Body of pancreas (tissue), 4 donors: ENCODE results near the gene INCENP. TPM values are rescaled to one million over a fixed set of nuclear protein-coding genes. Genes with fewer than 3 reads are reported as not detected.
"Not testable (repeated sequence)": the region's sequence is repeated elsewhere in the genome, so short reads cannot be mapped to it uniquely, and the experiment has no call there.

Source experiments
- ATAC-seq: fragments of 150-250 bp; one replicate; pipeline ENCODE4 v1.9.1; 2016
- DNase-seq, 4 donors: peaks; one replicate each; pipeline ENCODE4 v3.0.0-alpha.2; 2019
- H3K27ac ChIP-seq, 4 donors: fragments of 200-600 bp; sonication (generic); 1 replicate in 3 of 4; 2 replicates in 1 of 4; pipeline versions ENCODE4 v1.5.1 to v1.6.1; 2016 to 2019; ENCODE audit warnings: mild to moderate bottlenecking in 1 of 4, mixed read lengths in 1 of 4, moderate library complexity in 1 of 4
- H3K27me3 ChIP-seq, 2 donors: fragments of 200-600 bp; sonication (generic); one replicate each; pipeline ENCODE4 v1.6.0; 2016; ENCODE audit warnings: mild to moderate bottlenecking in 1 of 2
- H3K36me3 ChIP-seq, 2 donors: fragments of 200-600 bp; sonication (generic); replicated peaks in 1 of 2; 2 replicates each; pipeline ENCODE4 v1.5.1; 2016; ENCODE audit warnings: low read depth in 2 of 2; ENCODE audit not compliant: insufficient read depth in 1 of 2
- H3K4me1 ChIP-seq: fragments of 200-600 bp; sonication (generic); one replicate; pipeline ENCODE4 v1.6.0; 2016
- H3K4me3 ChIP-seq, 2 donors: fragments of 200-600 bp; sonication (generic); 1 replicate in 1 of 2; 2 replicates in 1 of 2; pipeline ENCODE4 v1.5.1; 2016 to 2019
- H3K9me3 ChIP-seq, 3 donors: fragments of 200-600 bp; sonication (generic); 1 replicate in 2 of 3; 2 replicates in 1 of 3; pipeline ENCODE4 v1.5.1; 2016
- CTCF ChIP-seq, 7 experiments: fragments of 450-650 bp in 4 of 7; fragments of 200-600 bp in 3 of 7; sonication (generic) in 3 of 7; IDR thresholded peaks; one replicate each; pipeline ENCODE4 v1.5.1; 2016 to 2019; ENCODE audit warnings: antibody characterized with exemption in 7 of 7
- POLR2A ChIP-seq, 3 donors: fragments of 450-650 bp; IDR thresholded peaks; one replicate each; pipeline ENCODE4 v1.6.1; 2016; ENCODE audit warnings: antibody characterized with exemption in 3 of 3, mild to moderate bottlenecking in 2 of 3
- WGBS, 2 donors: methylation state at CpG; one replicate each; pipeline ENCODE4 v1.1.5; 2017; 5-methylcytosine and 5-hydroxymethylcytosine counted together
- intact Hi-C: fragments of 100-400 bp; cut with DNase I; formaldehyde crosslinking; loops from one replicate; pipeline ENCODE4 v1.15.1; 2023
- total RNA-seq, 2 donors: library from RNA; depleted of rRNA; stranded (reverse); fragments of >200 nt; gene quantifications; one replicate each; pipeline ENCODE4 v1.1.0, GENCODE V29; 2016

Gene INCENP
- total RNA-seq, 2 donors from 2014 or later = 5.4 to 7.9 TPM

GRCh38 chr11:62182147-62182891, 58.5 kb downstream of the INCENP start:
- ATAC-seq (no peak), DNase-seq (no peak)
- Histone ChIP-seq H3K4me1 (no peaks in the 10 kb centered on the region), H3K9me3 (no peaks in the 10 kb centered on the region), H3K4me3 (no peak overlapping the region), H3K27me3 (no peaks in the 10 kb centered on the region), H3K27ac (no peak overlapping the region), H3K36me3 (no peaks in the 10 kb centered on the region)
- WGBS, 2 donors = 61 to 63% methylated on average over 8 of the region's 8 CpGs
- intact Hi-C loops = no loop called here
- TF ChIP-seq CTCF (IDR thresholded peaks at IDR 0.05) = no peak
- TF ChIP-seq POLR2A (IDR thresholded peaks at IDR 0.05) = no peak

GRCh38 chr11:62186195-62186594, 62.4 kb downstream of the INCENP start:
- Histone ChIP-seq H3K4me1 (no peaks in the 10 kb centered on the region), H3K9me3 (no peaks in the 10 kb centered on the region), H3K36me3 (no peaks in the 10 kb centered on the region), H3K27ac (no peak overlapping the region), H3K27me3 (no peaks in the 10 kb centered on the region), H3K4me3 (no peak overlapping the region)
- TF ChIP-seq POLR2A (IDR thresholded peaks at IDR 0.05) = no peak
- no peak for TF ChIP-seq CTCF (IDR thresholded peaks at IDR 0.05)
- ATAC-seq (no peak), DNase-seq (no peak)
- intact Hi-C loops = no loop called here
- 33 to 71% methylated on average over 2 of the region's 2 CpGs for WGBS, 2 donors

GRCh38 chr11:62190011-62190410, 66.2 kb downstream of the INCENP start, which contains the start of gene SCGB1D1:
SCGB1D1 (plus strand) TSS chr11:62190216; CDS start chr11:62190285, 69 bp downstream.
- Histone ChIP-seq H3K36me3 (no peaks in the 10 kb centered on the region), H3K27ac (no peak within 1 kb of the TSS), H3K27me3 (no peaks in the 10 kb centered on the region)

GRCh38 chr11:62193952-62194351, 70.1 kb downstream of the INCENP start:
- intact Hi-C loops = no loop called here
- H3K27ac ChIP-seq = no peak overlapping the region
- H3K4me1 ChIP-seq = no peaks in the 10 kb centered on the region
- no peak for TF ChIP-seq CTCF (IDR thresholded peaks at IDR 0.05)
- no peak overlapping the region for H3K4me3 ChIP-seq
- WGBS, 2 donors = 66 to 70% methylated on average over 4 of the region's 4 CpGs
- H3K36me3 ChIP-seq = no peaks in the 10 kb centered on the region
- no peak for ATAC-seq
- no peak for DNase-seq
- no peaks in the 10 kb centered on the region for H3K27me3 ChIP-seq
- no peaks in the 10 kb centered on the region for H3K9me3 ChIP-seq

More at GRCh38 chr11:62190011-62190410, 66.2 kb downstream of the INCENP start, which contains the start of gene SCGB1D1:
- no peak within 1 kb of the TSS for H3K4me3 ChIP-seq
- no peak for ATAC-seq
- intact Hi-C loops = no loop called here
- 45% methylated on average over 5 to 9 of the region's 9 CpGs for WGBS, 2 donors
- no peak for DNase-seq
- H3K9me3 ChIP-seq = no peaks in the 10 kb centered on the region
- TF ChIP-seq CTCF (IDR thresholded peaks at IDR 0.05) (no peak), POLR2A (IDR thresholded peaks at IDR 0.05) (no peak)
- H3K4me1 ChIP-seq = no peaks in the 10 kb centered on the region

- H3K9me3 ChIP-seq, H3K4me1 ChIP-seq, H3K36me3 ChIP-seq, H3K4me3 ChIP-seq, H3K27ac ChIP-seq, DNase-seq, H3K27me3 ChIP-seq, intact Hi-C loops, ATAC-seq: not testable (repeated sequence)
- WGBS, 2 donors = 9% methylated on average over 4 of the region's 9 CpGs; no CpG with 5 or more reads in 1 of the 2 donors
Observed at GRCh38 chr11:62195010-62195409, 71.2 kb downstream of the INCENP start.
